ENCODE measurements around the gene ENPP5.
"Not testable (repeated sequence)": the region's sequence is repeated elsewhere in the genome, so short reads cannot be mapped to it uniquely, and the experiment has no call there.

Gene ENPP5

DNA sequence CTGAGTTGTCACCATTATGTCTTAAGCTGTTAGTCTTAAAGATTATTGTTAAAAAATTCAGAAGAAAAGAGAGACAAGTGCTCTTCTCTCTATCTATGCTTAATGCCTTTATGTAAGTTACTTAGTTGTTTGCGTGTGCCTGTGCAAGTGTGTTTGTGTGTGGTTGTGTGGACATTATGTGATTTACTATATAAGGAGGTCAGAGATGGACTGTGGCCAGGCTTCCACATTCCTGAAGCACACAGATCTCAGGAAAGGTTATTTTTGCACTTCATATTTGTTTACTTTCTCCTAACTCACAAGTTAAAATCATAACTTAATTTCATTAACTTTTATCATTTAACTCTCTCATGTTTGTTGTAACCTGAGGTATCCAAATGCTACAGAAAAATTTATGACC is 26.5 kb downstream of the ENPP5 start:
- H3K27me3 ChIP-seq (replicated peaks) = no peaks in the 10 kb centered on the region
- DNase-seq = no peak
- H3K27ac ChIP-seq = no peak overlapping the region
- TF ChIP-seq, protein P1, sequence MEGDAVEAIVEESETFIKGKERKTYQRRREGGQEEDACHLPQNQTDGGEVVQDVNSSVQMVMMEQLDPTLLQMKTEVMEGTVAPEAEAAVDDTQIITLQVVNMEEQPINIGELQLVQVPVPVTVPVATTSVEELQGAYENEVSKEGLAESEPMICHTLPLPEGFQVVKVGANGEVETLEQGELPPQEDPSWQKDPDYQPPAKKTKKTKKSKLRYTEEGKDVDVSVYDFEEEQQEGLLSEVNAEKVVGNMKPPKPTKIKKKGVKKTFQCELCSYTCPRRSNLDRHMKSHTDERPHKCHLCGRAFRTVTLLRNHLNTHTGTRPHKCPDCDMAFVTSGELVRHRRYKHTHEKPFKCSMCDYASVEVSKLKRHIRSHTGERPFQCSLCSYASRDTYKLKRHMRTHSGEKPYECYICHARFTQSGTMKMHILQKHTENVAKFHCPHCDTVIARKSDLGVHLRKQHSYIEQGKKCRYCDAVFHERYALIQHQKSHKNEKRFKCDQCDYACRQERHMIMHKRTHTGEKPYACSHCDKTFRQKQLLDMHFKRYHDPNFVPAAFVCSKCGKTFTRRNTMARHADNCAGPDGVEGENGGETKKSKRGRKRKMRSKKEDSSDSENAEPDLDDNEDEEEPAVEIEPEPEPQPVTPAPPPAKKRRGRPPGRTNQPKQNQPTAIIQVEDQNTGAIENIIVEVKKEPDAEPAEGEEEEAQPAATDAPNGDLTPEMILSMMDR (IDR thresholded peaks at IDR 0.05; ENCODE audit: low read depth, low read length, missing control alignments) = no peak
- in situ Hi-C loops (cut with HindIII; ENCODE audit: low pct_ligation_motif_present, low sequenced_read_pairs) = no loop called here
- no peak overlapping the region for H3K4me3 ChIP-seq (ENCODE audit: low read depth, low read length)
- H3K36me3 ChIP-seq (replicated peaks) = no peaks in the 10 kb centered on the region

DNA sequence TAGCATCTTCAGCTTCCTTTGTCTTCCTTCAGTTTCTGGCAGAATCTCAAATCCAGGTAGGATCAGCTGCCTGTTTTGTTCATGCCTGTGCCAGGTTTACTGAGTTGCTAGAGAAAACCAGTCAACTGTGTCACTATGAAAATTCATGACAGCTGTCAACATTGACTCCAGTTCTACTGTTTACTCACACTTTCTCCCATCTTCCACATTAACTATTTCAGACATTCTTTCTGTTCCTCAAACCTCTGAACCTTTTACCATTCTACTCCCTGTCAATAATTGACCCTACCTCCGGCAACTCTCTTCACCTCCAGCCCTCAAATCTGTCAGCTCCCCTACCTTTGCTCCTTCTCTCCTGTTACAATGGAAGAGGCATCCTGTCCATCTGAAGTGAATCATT is 32.5 kb downstream of the ENPP5 start:
- no peaks in the 10 kb centered on the region for H3K27me3 ChIP-seq (replicated peaks)
- H3K4me3 ChIP-seq (ENCODE audit: low read depth, low read length) = no peak overlapping the region
- no peak for DNase-seq
- TF ChIP-seq, protein P1 (IDR thresholded peaks at IDR 0.05; ENCODE audit: low read depth, low read length, missing control alignments) = no peak
- H3K27ac ChIP-seq = no peak overlapping the region
- no peaks in the 10 kb centered on the region for H3K36me3 ChIP-seq (replicated peaks)
- in situ Hi-C loops (cut with HindIII; ENCODE audit: low pct_ligation_motif_present, low sequenced_read_pairs) = no loop called here

DNA sequence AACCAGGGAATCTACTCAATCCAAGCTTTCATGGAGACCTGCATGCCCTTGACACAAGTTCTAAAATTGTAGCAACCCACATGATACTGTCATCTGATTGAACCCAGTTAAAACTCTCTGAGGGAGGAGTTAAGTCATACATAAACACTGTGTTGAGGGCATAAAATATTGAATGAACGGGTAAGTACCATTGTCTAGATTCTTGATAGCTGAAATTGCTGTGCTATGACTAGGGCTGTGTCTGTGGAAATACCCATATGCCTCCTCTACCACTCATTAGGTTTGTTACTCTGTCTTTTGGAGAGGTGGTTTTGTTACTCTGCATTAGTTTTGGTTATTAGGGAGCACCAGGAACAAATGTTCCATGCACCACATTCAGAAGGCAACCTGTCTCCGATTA is 33.4 kb downstream of the ENPP5 start:
- DNase-seq = no peak
- in situ Hi-C loops (cut with HindIII; ENCODE audit: low pct_ligation_motif_present, low sequenced_read_pairs) = no loop called here
- no peaks in the 10 kb centered on the region for H3K36me3 ChIP-seq (replicated peaks)
- H3K27me3 ChIP-seq (replicated peaks) = no peaks in the 10 kb centered on the region
- H3K27ac ChIP-seq = no peak overlapping the region
- TF ChIP-seq, protein P1 (IDR thresholded peaks at IDR 0.05; ENCODE audit: low read depth, low read length, missing control alignments) = no peak
- H3K4me3 ChIP-seq (ENCODE audit: low read depth, low read length) = no peak overlapping the region

DNA sequence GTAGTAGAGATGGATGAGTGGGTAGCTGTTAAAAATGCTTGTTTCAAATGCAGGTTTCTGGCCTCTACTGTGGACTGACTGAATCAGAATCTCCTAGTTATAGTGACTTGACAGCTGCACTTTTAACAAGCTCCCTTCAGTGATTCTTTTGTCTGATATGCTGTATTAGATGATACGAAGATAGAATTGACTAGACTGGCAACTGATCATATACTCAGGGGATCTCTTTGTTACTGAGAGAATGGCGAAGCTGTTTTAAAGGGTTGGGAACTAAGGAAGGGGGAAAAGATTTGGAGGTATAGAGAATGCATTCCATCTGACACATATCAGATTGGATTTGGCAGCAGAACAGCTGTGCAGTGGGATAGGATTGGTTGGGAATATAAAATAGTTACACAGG is 33.9 kb downstream of the ENPP5 start:
- in situ Hi-C loops (cut with HindIII; ENCODE audit: low pct_ligation_motif_present, low sequenced_read_pairs) = no loop called here
- H3K36me3 ChIP-seq (replicated peaks) = no peaks in the 10 kb centered on the region
- DNase-seq = no peak
- no peak overlapping the region for H3K27ac ChIP-seq
- H3K4me3 ChIP-seq (ENCODE audit: low read depth, low read length) = no peak overlapping the region
- TF ChIP-seq, protein P1 (IDR thresholded peaks at IDR 0.05; ENCODE audit: low read depth, low read length, missing control alignments) = no peak
- H3K27me3 ChIP-seq (replicated peaks) = no peaks in the 10 kb centered on the region

DNA sequence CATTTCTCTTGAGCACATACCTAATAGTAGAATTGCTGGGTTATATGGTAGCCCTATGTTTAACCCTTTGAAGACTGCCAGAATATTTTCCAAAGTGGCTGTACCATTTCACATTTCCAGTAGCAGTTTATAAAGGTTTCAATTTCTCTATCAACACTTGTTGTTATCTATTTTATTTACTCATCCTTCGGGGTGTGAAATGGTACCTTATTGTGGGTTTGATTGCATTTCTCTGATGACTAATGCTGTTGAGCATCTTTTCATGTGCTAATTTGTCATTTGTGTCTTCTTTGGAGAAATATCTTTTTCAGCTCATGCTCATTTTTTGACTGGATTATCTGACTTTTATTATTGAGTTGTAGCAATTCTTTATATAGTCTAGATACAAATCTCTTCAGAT is 35.6 kb downstream of the ENPP5 start:
- Histone ChIP-seq H3K27me3 (replicated peaks) (no peaks in the 10 kb centered on the region), H3K27ac (no peak overlapping the region), H3K36me3 (replicated peaks) (no peaks in the 10 kb centered on the region), H3K4me3 (ENCODE audit: low read depth, low read length) (no peak overlapping the region)
- TF ChIP-seq, protein P1 (IDR thresholded peaks at IDR 0.05; ENCODE audit: low read depth, low read length, missing control alignments) = no peak
- in situ Hi-C loops (cut with HindIII; ENCODE audit: low pct_ligation_motif_present, low sequenced_read_pairs) = no loop called here
- no peak for DNase-seq

DNA sequence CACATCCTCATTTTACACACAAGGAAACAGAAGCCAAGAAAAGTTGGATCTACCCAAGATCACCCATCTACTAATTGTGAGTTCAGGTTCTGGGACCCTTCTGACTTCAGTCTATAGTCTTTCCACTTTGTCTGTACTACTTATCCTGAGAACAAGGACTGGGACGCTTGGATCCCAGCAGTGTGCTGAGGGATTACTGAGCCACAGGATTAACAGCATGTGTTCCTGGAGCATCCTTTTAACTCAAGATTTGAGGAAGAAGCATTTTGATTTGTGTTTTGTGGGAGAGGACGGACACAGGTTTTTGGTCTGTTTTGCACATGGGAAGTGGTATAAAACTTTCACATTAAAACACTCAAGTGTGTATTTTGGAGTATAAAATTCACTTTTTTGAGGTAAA is 36.6 kb downstream of the ENPP5 start:
- peaks cover 4% of the 10 kb centered on the region for H3K27me3 ChIP-seq (replicated peaks)
- in situ Hi-C loops (cut with HindIII; ENCODE audit: low pct_ligation_motif_present, low sequenced_read_pairs) = no loop called here
- no peaks in the 10 kb centered on the region for H3K36me3 ChIP-seq (replicated peaks)
- no peak overlapping the region for H3K27ac ChIP-seq
- no peak for DNase-seq
- TF ChIP-seq, protein P1 (IDR thresholded peaks at IDR 0.05; ENCODE audit: low read depth, low read length, missing control alignments) = no peak
- H3K4me3 ChIP-seq (ENCODE audit: low read depth, low read length) = no peak overlapping the region

DNA sequence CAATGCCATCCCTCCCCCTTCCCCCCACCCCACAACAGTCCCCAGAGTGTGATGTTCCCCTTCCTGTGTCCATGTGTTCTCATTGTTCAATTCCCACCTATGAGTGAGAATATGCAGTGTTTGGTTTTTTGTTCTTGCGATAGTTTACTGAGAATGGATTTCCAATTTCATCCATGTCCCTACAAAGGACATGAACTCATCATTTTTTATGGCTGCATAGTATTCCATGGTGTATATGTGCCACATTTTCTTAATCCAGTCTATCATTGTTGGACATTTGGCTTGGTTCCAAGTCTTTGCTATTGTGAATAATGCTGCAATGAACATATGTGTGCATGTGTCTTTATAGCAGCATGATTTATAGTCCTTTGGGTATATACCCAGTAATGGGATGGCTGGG is 39.5 kb downstream of the ENPP5 start:
- H3K4me3 ChIP-seq (ENCODE audit: low read depth, low read length); in situ Hi-C loops (cut with HindIII; ENCODE audit: low pct_ligation_motif_present, low sequenced_read_pairs); H3K27me3 ChIP-seq (replicated peaks); H3K36me3 ChIP-seq (replicated peaks); H3K27ac ChIP-seq; DNase-seq: not testable (repeated sequence)

Data from brain microvascular endothelial cell (primary cell).